B cell (primary cell): Measurements from ENCODE around the gene GLI1. TPM values are rescaled to one million over a fixed set of nuclear protein-coding genes. Genes with fewer than 3 reads are reported as not detected.

ENCODE experiments used
- ATAC-seq: fragments of 200-7000 bp; cut with Tn5 transposase; one replicate; pipeline ENCODE4 v1.10.0; 2021; ENCODE audit warnings: low read depth, mild to moderate bottlenecking, moderate number of reproducible peaks, moderate library complexity
- CTCF ChIA-PET: fragments of 350-600 bp; sonication (Branson Sonifier 250); formaldehyde crosslinking; loops from one replicate; lab custom pipeline; 2021; ENCODE audit warnings: antibody characterized with exemption, inconsistent platforms; lab: Charles Lee
- POLR2A ChIA-PET: fragments of 350-600 bp; sonication (Branson Sonifier 250); formaldehyde crosslinking; loops from one replicate; lab custom pipeline; 2021; ENCODE audit warnings: antibody characterized with exemption; lab: Charles Lee
- DNase-seq: peaks from one replicate; pipeline ENCODE4 v3.0.0; 2013
- H2AFZ ChIP-seq: 2 replicates; pipeline ENCODE4 v1.6.1; 2012; ENCODE audit warnings: mild to moderate bottlenecking, low read depth, low read length; ENCODE audit not compliant: insufficient read depth, poor library complexity, severe bottlenecking
- H3K27ac ChIP-seq, 2 donors: 1 replicate in 1 of 2; 2 replicates in 1 of 2; pipeline ENCODE4 v1.5.1; 2012 to 2013; ENCODE audit warnings: low read length in 2 of 2, mild to moderate bottlenecking in 2 of 2, moderate library complexity in 1 of 2
- H3K27me3 ChIP-seq, 4 experiments: fragments of 200-600 bp in 1 of 4; sonication (generic) in 1 of 4; replicated peaks in 1 of 4; 1 replicate in 2 of 4; 2 replicates in 2 of 4; pipeline versions ENCODE4 v1.6.1 to v1.7.0; 2013 to 2016; ENCODE audit warnings: low read length in 3 of 4, mild to moderate bottlenecking in 2 of 4, mixed read lengths in 1 of 4, moderate library complexity in 1 of 4; ENCODE audit not compliant: insufficient read depth in 4 of 4, control insufficient read depth in 3 of 4; ENCODE audit errors: control extremely low read depth in 1 of 4
- H3K36me3 ChIP-seq, 2 experiments: replicated peaks in 1 of 2; 1 replicate in 1 of 2; 2 replicates in 1 of 2; pipeline versions ENCODE4 v1.6.1 to v1.7.1; 2013; ENCODE audit warnings: low read length in 1 of 2; ENCODE audit not compliant: insufficient read depth in 2 of 2, control insufficient read depth in 1 of 2; ENCODE audit errors: control extremely low read depth in 1 of 2, extremely low read depth in 1 of 2
- H3K4me1 ChIP-seq, 2 donors: fragments of 200-600 bp in 1 of 2; sonication (generic) in 1 of 2; 1 replicate in 1 of 2; 2 replicates in 1 of 2; pipeline versions ENCODE4 v1.5.1 to v1.6.1; 2013 to 2017; ENCODE audit warnings: low read length in 2 of 2; ENCODE audit not compliant: control insufficient read depth in 2 of 2, insufficient read depth in 2 of 2
- H3K4me2 ChIP-seq: replicated peaks from 2 replicates; pipeline ENCODE3; 2012; ENCODE audit warnings: mild to moderate bottlenecking, low read depth, low read length; ENCODE audit not compliant: poor library complexity, severe bottlenecking
- H3K4me3 ChIP-seq, 5 experiments: fragments of 200-600 bp in 1 of 5; sonication (generic) in 1 of 5; 1 replicate in 3 of 5; 2 replicates in 2 of 5; pipeline versions ENCODE4 v1.5.1 to v1.7.0; 2011 to 2016; ENCODE audit warnings: low read length in 4 of 5, mild to moderate bottlenecking in 4 of 5, low read depth in 2 of 5, control low read depth in 1 of 5, moderate library complexity in 1 of 5; ENCODE audit not compliant: insufficient read depth in 1 of 5; ENCODE audit errors: control extremely low read depth in 1 of 5, extremely low read depth in 1 of 5
- H3K79me2 ChIP-seq: fragments of 200-600 bp; sonication (generic); one replicate; pipeline ENCODE4 v1.6.0; 2016; ENCODE audit warnings: low read length; ENCODE audit not compliant: control insufficient read depth, insufficient read depth
- H3K9ac ChIP-seq: fragments of 200-600 bp; sonication (generic); 2 replicates; pipeline ENCODE4 v1.6.1; 2017; ENCODE audit warnings: mild to moderate bottlenecking, low read length, moderate library complexity
- H3K9me3 ChIP-seq, 3 donors: one replicate each; pipeline versions ENCODE4 v1.6.1 to v1.7.1; 2013; ENCODE audit warnings: low read length in 2 of 3; ENCODE audit not compliant: control insufficient read depth in 2 of 3, insufficient read depth in 1 of 3; ENCODE audit errors: control extremely low read depth in 1 of 3
- H4K20me1 ChIP-seq: 2 replicates; pipeline ENCODE4 v1.6.0; 2012; ENCODE audit warnings: mild to moderate bottlenecking, low read length; ENCODE audit not compliant: insufficient read depth, control insufficient read depth, poor library complexity, severe bottlenecking
- H3K27ac Mint-ChIP-seq: one replicate; pipeline ENCODE4 v1.8.0; 2021; ENCODE audit warnings: mixed read lengths
- H3K27me3 Mint-ChIP-seq: one replicate; pipeline ENCODE4 v1.8.0; 2021; ENCODE audit warnings: mixed read lengths
- H3K4me1 Mint-ChIP-seq: one replicate; pipeline ENCODE4 v1.8.0; 2021; ENCODE audit warnings: mixed read lengths
- H3K4me3 Mint-ChIP-seq: one replicate; pipeline ENCODE4 v1.8.0; 2021; ENCODE audit warnings: mixed read lengths
- H3K9me3 Mint-ChIP-seq: one replicate; pipeline ENCODE4 v1.8.0; 2022; ENCODE audit warnings: mixed read lengths; ENCODE audit not compliant: insufficient read depth
- CTCF ChIP-seq: fragments of 200-600 bp; IDR thresholded peaks from one replicate; pipeline ENCODE4 v1.8.0; 2022; ENCODE audit warnings: antibody characterized with exemption, mild to moderate bottlenecking
- EZH2 ChIP-seq: IDR thresholded peaks from 2 replicates; pipeline ENCODE4 v1.6.1; 2012; ENCODE audit warnings: borderline replicate concordance, low read depth, mild to moderate bottlenecking, moderate library complexity, low read length; ENCODE audit not compliant: insufficient read depth, poor library complexity, severe bottlenecking
- WGBS: methylation state at CpG from one replicate; pipeline ENCODE4 v1.1.5; 2013; ENCODE audit warnings: missing lambda C conversion rate; ENCODE audit not compliant: insufficient coverage; 5-methylcytosine and 5-hydroxymethylcytosine counted together
- intact Hi-C: fragments of 100-400 bp; cut with micrococcal nuclease; formaldehyde crosslinking; loops from one replicate; pipeline ENCODE4 v1.10.0; 2022
- polyA plus RNA-seq: library from polyadenylated mRNA; depleted of rRNA; stranded (reverse); fragments of >200 nt; gene quantifications from 2 replicates; pipeline ENCODE4 v1.2.3, GENCODE V29; 2012
- total RNA-seq, 2 donors: library from RNA; stranded (reverse); fragments of 120-200 nt in 1 of 2; gene quantifications; 1 replicate in 1 of 2; 2 replicates in 1 of 2; pipeline versions ENCODE4 v1.2.3 to v1.2.4, GENCODE V29; 2013 to 2022

GLI1 gene
- total and polyA plus RNA-seq, 2 donors (not counting 1 experiment from before 2014, with no cell fraction given) = 4.1 to 5.4 TPM

GRCh38 chr12:57416039-57416996 is 43.3 kb upstream of the GLI1 start:
- Histone ChIP-seq H3K9ac (no peak overlapping the region), H4K20me1 (peaks cover 51% of the 10 kb centered on the region), H3K9me3 (no peaks in the 10 kb centered on the region), H3K36me3 (peaks cover 7 to 14% of the 10 kb centered on the region in 2 experiments), H3K4me3 (no peak overlapping the region), H3K4me1 (peaks cover 0 to 2% of the 10 kb centered on the region in 2 donors), H3K79me2 (peaks cover 94% of the 10 kb centered on the region), H3K27ac (no peak overlapping the region), H3K27me3 (no peaks in the 10 kb centered on the region), H2AFZ (no peak overlapping the region), H3K4me2 (no peak overlapping the region)
- Mint-ChIP-seq H3K4me1 (peaks cover 42% of the 10 kb centered on the region), H3K4me3 (no peak overlapping the region), H3K27ac (no peak overlapping the region), H3K9me3 (no peaks in the 10 kb centered on the region), H3K27me3 (no peaks in the 10 kb centered on the region)
- POLR2A ChIA-PET = no interaction called here
- WGBS = 96% methylated on average over 7 of the region's 8 CpGs
- ATAC-seq = no peak
- CTCF ChIA-PET = interaction anchor here (0.8 kb wide), 1 partner anchor 173 kb away, joined by 3 read pairs; no protein-coding TSS in a partner anchor
- no peak for DNase-seq
- intact Hi-C loops = no loop called here
- TF ChIP-seq CTCF (no peak), EZH2 (no peak)

- WGBS = 94% methylated on average over 4 of the region's 9 CpGs
- no peaks in the 10 kb centered on the region for H3K9me3 Mint-ChIP-seq
- no peak overlapping the region for H3K27ac Mint-ChIP-seq
- Histone ChIP-seq H2AFZ (no peak overlapping the region), H3K9ac (no peak overlapping the region), H3K36me3 (peaks cover 11 to 16% of the 10 kb centered on the region in 2 experiments), H4K20me1 (peaks cover 51% of the 10 kb centered on the region), H3K27ac (no peak overlapping the region), H3K4me3 (no peak overlapping the region), H3K4me1 (peaks cover 0 to 2% of the 10 kb centered on the region in 2 donors), H3K27me3 (no peaks in the 10 kb centered on the region), H3K4me2 (no peak overlapping the region), H3K9me3 (no peaks in the 10 kb centered on the region), H3K79me2 (peaks cover 97% of the 10 kb centered on the region)
- no peak for TF ChIP-seq EZH2
- TF ChIP-seq CTCF = no peak
- ChIA-PET CTCF (interaction anchor here (1.3 kb wide), 1 partner anchor 12 kb away, joined by 3 read pairs; no protein-coding TSS in a partner anchor), POLR2A (interaction anchor here (0.6 kb wide), 1 partner anchor 140 kb away, joined by 3 read pairs; no protein-coding TSS in a partner anchor)
- no peak overlapping the region for H3K4me3 Mint-ChIP-seq
- intact Hi-C loops = no loop called here
- no peak for ATAC-seq
- H3K4me1 Mint-ChIP-seq = peaks cover 36% of the 10 kb centered on the region
- DNase-seq = no peak
- H3K27me3 Mint-ChIP-seq = no peaks in the 10 kb centered on the region
Observed at GRCh38 chr12:57418255-57418654, 41.3 kb upstream of the GLI1 start.
